ENCODE measurements around the gene WDR76.

GRCh38 chr15:43913941-43914340, 87.1 kb downstream of the WDR76 start:
- TF ChIP-seq, protein P1, sequence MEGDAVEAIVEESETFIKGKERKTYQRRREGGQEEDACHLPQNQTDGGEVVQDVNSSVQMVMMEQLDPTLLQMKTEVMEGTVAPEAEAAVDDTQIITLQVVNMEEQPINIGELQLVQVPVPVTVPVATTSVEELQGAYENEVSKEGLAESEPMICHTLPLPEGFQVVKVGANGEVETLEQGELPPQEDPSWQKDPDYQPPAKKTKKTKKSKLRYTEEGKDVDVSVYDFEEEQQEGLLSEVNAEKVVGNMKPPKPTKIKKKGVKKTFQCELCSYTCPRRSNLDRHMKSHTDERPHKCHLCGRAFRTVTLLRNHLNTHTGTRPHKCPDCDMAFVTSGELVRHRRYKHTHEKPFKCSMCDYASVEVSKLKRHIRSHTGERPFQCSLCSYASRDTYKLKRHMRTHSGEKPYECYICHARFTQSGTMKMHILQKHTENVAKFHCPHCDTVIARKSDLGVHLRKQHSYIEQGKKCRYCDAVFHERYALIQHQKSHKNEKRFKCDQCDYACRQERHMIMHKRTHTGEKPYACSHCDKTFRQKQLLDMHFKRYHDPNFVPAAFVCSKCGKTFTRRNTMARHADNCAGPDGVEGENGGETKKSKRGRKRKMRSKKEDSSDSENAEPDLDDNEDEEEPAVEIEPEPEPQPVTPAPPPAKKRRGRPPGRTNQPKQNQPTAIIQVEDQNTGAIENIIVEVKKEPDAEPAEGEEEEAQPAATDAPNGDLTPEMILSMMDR (IDR thresholded peaks at IDR 0.05; ENCODE audit: insufficient read depth, low read depth, low read length) = no peak
- no peak for TF ChIP-seq EZH2 (IDR thresholded peaks at IDR 0.05; ENCODE audit: insufficient read depth, low read length)
